ENCODE results near the gene HOXA4. TPM values are rescaled to one million over a fixed set of nuclear protein-coding genes. Genes with fewer than 3 reads are reported as not detected.

HOXA4 gene
- total RNA-seq, 1 donor from 2014 or later = 0.31 TPM

DNA sequence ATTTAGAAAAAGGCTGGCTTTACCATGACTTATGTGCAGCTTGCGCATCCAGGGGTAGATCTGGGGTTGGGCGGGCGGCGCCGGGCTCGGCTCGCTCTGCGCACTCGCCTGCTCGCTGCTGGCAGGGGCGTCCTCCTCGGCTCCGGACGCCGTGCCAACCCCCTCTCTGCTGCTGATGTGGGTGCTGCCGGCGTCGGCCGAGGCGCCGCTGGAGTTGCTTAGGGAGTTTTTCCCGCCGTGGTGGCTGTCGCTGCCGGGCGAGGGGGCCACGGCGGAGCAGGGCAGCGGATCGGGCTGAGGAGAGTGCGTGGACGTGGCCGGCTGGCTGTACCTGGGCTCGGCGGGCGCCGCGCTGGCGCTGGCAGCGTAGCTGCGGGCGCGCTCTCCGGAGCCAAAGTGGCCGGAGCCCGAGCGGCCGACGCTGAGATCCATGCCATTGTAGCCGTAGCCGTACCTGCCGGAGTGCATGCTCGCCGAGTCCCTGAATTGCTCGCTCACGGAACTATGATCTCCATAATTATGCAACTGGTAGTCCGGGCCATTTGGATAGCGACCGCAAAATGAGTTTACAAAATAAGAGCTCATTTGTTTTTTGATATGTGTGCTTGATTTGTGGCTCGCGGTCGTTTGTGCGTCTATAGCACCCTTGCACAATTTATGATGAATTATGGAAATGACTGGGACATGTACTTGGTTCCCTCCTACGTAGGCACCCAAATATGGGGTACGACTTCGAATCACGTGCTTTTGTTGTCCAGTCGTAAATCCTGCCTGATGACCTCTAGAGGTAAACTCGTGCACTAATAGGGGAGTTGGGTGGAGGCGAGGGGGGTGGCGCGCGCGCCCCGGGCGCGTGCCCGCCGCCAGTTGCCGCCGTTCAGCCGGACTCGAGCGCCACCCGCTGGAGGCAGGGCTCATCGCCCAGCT, 12.7 kb upstream of the HOXA4 start, which contains the start of gene HOXA5:
HOXA5 (minus strand) TSS at position 659 of the 927 bp plus-strand sequence; CDS start at position 585, 74 bp downstream.
- TF ChIP-seq, protein P1, sequence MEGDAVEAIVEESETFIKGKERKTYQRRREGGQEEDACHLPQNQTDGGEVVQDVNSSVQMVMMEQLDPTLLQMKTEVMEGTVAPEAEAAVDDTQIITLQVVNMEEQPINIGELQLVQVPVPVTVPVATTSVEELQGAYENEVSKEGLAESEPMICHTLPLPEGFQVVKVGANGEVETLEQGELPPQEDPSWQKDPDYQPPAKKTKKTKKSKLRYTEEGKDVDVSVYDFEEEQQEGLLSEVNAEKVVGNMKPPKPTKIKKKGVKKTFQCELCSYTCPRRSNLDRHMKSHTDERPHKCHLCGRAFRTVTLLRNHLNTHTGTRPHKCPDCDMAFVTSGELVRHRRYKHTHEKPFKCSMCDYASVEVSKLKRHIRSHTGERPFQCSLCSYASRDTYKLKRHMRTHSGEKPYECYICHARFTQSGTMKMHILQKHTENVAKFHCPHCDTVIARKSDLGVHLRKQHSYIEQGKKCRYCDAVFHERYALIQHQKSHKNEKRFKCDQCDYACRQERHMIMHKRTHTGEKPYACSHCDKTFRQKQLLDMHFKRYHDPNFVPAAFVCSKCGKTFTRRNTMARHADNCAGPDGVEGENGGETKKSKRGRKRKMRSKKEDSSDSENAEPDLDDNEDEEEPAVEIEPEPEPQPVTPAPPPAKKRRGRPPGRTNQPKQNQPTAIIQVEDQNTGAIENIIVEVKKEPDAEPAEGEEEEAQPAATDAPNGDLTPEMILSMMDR (IDR thresholded peaks at IDR 0.05; ENCODE audit: unreplicated experiment) = peak; percentile 90
- no peak within 1 kb of the TSS for H3K27ac Mint-ChIP-seq (ENCODE audit: unreplicated experiment)
- no peaks in the 10 kb centered on the region for H3K9me3 Mint-ChIP-seq (ENCODE audit: unreplicated experiment)
- peaks cover 28% of the 10 kb centered on the region for H3K4me1 Mint-ChIP-seq (ENCODE audit: unreplicated experiment)
- peak within 1 kb of the TSS; percentile 91 for H3K4me3 Mint-ChIP-seq (ENCODE audit: unreplicated experiment)
- peak; percentile 86 for DNase-seq (ENCODE audit: low spot score)
- peaks cover 42% of the 10 kb centered on the region for H3K27me3 Mint-ChIP-seq (ENCODE audit: unreplicated experiment)
- peaks cover 8% of the 10 kb centered on the region for H3K36me3 Mint-ChIP-seq (ENCODE audit: low read depth, unreplicated experiment)

DNA sequence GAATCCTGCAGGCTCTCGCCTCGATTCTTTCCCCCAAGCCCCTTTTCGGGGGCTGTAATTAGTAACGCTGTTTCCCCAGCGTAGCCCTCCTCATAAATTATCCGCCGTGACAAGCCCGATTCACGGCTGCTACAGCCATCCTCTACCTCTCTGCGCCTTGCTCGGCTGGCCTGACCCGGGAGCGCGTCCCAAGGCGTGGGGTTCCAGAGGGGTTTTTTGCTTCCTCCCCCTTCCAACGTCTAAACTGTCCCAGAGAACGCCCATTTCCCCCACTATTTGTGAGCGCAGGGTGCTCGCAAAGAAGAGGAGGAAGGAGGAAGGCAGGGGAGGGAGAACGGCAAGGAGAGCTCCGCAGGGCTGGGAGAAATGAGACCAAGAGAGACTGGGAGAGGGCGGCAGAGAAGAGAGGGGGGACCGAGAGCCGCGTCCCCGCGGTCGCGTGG, 12.0 kb upstream of the HOXA4 start:
- Mint-ChIP-seq H3K9me3 (ENCODE audit: unreplicated experiment) (no peaks in the 10 kb centered on the region), H3K27ac (ENCODE audit: unreplicated experiment) (no peak overlapping the region), H3K4me1 (ENCODE audit: unreplicated experiment) (peaks cover 25% of the 10 kb centered on the region), H3K27me3 (ENCODE audit: unreplicated experiment) (peaks cover 39% of the 10 kb centered on the region), H3K4me3 (ENCODE audit: unreplicated experiment) (peak overlapping the region; percentile 91), H3K36me3 (ENCODE audit: low read depth, unreplicated experiment) (peaks cover 8% of the 10 kb centered on the region)
- TF ChIP-seq, protein P1 (IDR thresholded peaks at IDR 0.05; ENCODE audit: unreplicated experiment) = no peak
- no peak for DNase-seq (ENCODE audit: low spot score)

DNA sequence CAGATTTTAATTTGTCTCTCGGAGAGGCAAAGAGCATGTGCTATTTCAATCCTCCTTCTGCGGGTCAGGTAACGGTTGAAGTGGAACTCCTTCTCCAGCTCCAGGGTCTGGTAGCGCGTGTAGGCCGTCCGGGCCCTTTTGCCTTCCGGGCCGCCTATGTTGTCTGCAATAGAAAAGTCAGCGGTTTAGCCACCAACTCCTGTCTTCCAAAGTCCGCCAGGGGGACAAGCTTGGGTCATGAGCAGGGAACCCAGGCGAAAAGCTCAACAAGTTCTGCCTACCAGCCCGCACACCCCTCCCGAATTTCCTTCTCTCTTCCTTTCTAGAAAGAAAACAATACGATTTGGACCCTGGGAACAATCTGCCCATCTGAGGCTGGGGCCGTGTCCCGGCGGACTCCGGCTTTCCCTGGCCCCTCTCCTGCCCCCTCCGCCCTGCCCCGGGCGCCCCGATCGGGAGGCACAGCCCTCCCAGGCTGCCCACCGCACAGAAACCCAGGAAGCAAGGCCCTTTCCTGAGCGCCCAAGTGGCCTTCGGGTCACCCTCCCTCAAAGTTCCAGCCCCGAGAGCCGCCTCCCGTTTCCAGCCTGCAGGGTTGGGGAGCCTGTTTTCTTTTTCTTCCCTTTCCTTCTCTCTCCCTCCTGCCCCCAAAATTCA, 11.5 kb upstream of the HOXA4 start:
- Mint-ChIP-seq H3K27ac (ENCODE audit: unreplicated experiment) (no peak overlapping the region), H3K4me1 (ENCODE audit: unreplicated experiment) (peaks cover 23% of the 10 kb centered on the region), H3K9me3 (ENCODE audit: unreplicated experiment) (no peaks in the 10 kb centered on the region), H3K27me3 (ENCODE audit: unreplicated experiment) (peaks cover 35% of the 10 kb centered on the region), H3K36me3 (ENCODE audit: low read depth, unreplicated experiment) (peaks cover 8% of the 10 kb centered on the region), H3K4me3 (ENCODE audit: unreplicated experiment) (peak overlapping the region; percentile 91)
- TF ChIP-seq, protein P1 (IDR thresholded peaks at IDR 0.05; ENCODE audit: unreplicated experiment) = no peak
- peak; percentile 43 for DNase-seq (ENCODE audit: low spot score)

DNA sequence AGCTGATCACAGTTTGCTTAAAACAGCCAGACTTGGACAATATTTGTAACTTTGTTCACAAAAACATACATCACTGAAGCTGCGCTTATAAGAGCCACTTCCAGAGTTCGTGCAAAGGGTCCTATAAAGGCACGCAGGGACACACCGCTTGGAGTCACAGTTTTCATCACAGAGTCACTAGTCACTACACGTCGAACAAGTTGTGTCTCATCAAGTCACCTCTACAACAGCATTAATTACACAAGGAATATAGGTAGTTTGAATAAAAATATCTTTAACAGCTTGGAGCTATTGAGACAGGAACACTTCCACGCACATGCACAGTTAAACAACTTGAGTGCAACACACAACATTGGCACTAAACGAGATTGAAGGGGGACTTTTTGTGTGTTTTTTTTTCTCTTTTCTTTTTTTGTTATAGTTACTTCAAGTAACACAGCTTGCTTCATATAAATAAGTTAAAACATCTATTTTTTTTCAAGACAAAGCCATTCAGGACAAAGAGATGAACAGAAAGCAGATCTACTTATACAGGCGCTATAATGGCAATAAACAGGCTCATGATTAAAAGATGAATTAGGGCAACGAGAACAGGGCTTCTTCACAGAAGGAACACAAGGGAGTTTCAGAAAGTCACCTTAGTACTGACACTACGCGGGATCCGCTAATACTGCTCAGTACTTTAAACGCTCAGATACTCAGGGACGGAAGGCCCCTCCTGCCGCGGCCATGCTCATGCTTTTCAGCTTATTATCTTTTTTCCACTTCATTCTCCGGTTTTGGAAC, 10.8 kb upstream of the HOXA4 start:
- DNase-seq (ENCODE audit: low spot score) = no peak
- TF ChIP-seq, protein P1 (IDR thresholded peaks at IDR 0.05; ENCODE audit: unreplicated experiment) = no peak
- H3K27ac Mint-ChIP-seq (ENCODE audit: unreplicated experiment) = no peak overlapping the region
- H3K27me3 Mint-ChIP-seq (ENCODE audit: unreplicated experiment) = peaks cover 30% of the 10 kb centered on the region
- H3K4me1 Mint-ChIP-seq (ENCODE audit: unreplicated experiment) = peaks cover 29% of the 10 kb centered on the region
- H3K4me3 Mint-ChIP-seq (ENCODE audit: unreplicated experiment) = peak overlapping the region; percentile 72
- peaks cover 8% of the 10 kb centered on the region for H3K36me3 Mint-ChIP-seq (ENCODE audit: low read depth, unreplicated experiment)
- no peaks in the 10 kb centered on the region for H3K9me3 Mint-ChIP-seq (ENCODE audit: unreplicated experiment)
